ENCODE data around the gene RMC1.

Gene RMC1

DNA sequence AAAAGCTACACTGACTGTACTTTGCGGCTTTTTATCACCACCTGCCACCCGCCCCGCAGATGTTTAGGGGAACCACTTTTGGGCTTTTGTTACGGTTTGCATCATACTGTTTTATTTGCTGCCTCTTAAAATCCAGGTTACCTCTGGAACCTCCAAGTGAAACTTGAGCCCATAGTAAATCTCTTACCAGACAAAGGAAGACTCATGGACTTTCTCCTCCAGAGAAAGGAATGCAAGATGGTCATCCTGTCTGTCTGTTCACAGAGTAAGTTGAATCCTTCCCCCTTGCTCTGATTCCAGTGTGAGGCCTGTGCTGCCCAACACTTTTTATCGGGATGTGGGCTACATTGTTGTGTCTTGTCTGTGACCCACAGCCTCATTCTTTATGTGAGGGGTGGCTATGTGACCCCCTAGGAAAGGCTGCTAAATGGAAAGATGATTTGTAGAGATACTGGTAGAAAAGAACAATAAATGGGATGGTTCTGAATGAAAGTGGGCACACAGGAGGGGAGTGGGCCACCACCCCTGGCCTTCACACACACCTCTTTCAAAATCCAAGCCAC is 23.3 kb downstream of the RMC1 start:
- no peak for DNase-seq (ENCODE audit: low spot score)
- TF ChIP-seq, protein P1, sequence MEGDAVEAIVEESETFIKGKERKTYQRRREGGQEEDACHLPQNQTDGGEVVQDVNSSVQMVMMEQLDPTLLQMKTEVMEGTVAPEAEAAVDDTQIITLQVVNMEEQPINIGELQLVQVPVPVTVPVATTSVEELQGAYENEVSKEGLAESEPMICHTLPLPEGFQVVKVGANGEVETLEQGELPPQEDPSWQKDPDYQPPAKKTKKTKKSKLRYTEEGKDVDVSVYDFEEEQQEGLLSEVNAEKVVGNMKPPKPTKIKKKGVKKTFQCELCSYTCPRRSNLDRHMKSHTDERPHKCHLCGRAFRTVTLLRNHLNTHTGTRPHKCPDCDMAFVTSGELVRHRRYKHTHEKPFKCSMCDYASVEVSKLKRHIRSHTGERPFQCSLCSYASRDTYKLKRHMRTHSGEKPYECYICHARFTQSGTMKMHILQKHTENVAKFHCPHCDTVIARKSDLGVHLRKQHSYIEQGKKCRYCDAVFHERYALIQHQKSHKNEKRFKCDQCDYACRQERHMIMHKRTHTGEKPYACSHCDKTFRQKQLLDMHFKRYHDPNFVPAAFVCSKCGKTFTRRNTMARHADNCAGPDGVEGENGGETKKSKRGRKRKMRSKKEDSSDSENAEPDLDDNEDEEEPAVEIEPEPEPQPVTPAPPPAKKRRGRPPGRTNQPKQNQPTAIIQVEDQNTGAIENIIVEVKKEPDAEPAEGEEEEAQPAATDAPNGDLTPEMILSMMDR (conservative IDR thresholded peaks at IDR 0.05; ENCODE audit: low read depth) = no peak
- no peak overlapping the region for H3K27ac ChIP-seq
- ChIA-PET POLR2A (ENCODE audit: low non-redundant PET) (interaction anchor here (0.8 kb wide), 1 partner anchor 56 kb away, joined by 4 read pairs; no protein-coding TSS in a partner anchor), CTCF (interaction anchor here (1.8 kb wide), 1 partner anchor 11 kb away, joined by 9 read pairs; no protein-coding TSS in a partner anchor)

GRCh38 chr18:23528580-23529472 is 25.5 kb downstream of the RMC1 start:
- CTCF ChIA-PET = no interaction called here
- peak overlapping the region; percentile 56 for H3K27ac ChIP-seq
- TF ChIP-seq, protein P1 (conservative IDR thresholded peaks at IDR 0.05; ENCODE audit: low read depth) = no peak
- no peak for DNase-seq (ENCODE audit: low spot score)
- POLR2A ChIA-PET (ENCODE audit: low non-redundant PET) = no interaction called here

- ChIA-PET POLR2A (ENCODE audit: low non-redundant PET) (no interaction called here), CTCF (no interaction called here)
- DNase-seq (ENCODE audit: low spot score) = peak; percentile 88
- TF ChIP-seq, protein P1 (conservative IDR thresholded peaks at IDR 0.05; ENCODE audit: low read depth) = no peak
- no peak overlapping the region for H3K27ac ChIP-seq
Observed at GRCh38 chr18:23529604-23530003, 26.3 kb downstream of the RMC1 start.

DNA sequence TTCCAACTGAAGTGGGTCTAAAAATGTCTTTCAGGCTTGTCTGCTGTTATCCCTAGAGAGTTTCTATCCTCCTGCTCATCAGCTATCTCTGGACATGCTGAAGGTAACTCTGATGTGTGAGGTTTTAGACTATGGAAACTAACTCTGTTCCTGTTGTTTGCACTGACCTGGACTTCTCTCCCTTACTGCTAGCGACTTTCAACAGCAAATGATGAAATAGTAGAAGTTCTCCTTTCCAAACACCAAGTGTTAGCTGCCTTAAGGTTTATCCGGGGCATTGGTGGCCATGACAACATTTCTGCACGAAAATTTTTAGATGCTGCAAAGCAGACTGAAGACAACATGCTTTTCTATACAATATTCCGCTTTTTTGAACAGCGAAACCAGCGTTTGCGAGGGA is 26.9 kb downstream of the RMC1 start:
- ChIA-PET POLR2A (ENCODE audit: low non-redundant PET) (no interaction called here), CTCF (no interaction called here)
- TF ChIP-seq, protein P1 (conservative IDR thresholded peaks at IDR 0.05; ENCODE audit: low read depth) = no peak
- peak overlapping the region; percentile 35; the same call in 1 of the 2 replicates for H3K27ac ChIP-seq
- no peak for DNase-seq (ENCODE audit: low spot score)

GRCh38 chr18:23531912-23532311 is 28.6 kb downstream of the RMC1 start:
- H3K27ac ChIP-seq = 0 out of 2 replicates have a peak overlapping the region, but pooled peaks have one; percentile 4
- ChIA-PET CTCF (interaction anchor here (0.6 kb wide), 1 partner anchor 718 kb away, joined by 3 read pairs; no protein-coding TSS in a partner anchor), POLR2A (ENCODE audit: low non-redundant PET) (no interaction called here)
- no peak for DNase-seq (ENCODE audit: low spot score)
- TF ChIP-seq, protein P1 (conservative IDR thresholded peaks at IDR 0.05; ENCODE audit: low read depth) = no peak

DNA sequence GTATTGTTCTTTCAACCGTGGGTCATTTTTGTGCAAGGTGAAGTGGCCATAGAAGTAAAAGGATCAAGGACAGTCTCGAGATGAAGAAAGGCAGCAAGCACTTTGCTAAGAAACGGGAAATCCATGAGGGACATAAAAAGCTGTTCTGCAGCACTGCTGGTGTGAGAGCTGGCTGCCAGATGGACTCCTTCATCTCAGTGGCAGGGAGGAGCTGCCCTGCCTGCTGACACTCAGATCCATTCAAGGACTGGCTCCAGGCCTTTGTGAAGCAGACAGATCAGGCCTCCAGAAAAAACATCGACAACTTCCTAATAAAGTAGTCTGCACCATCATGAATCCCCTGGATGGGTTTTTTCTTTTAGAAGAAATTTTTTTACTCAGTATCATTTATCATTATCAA is 29.5 kb downstream of the RMC1 start:
- ChIA-PET POLR2A (ENCODE audit: low non-redundant PET) (no interaction called here), CTCF (no interaction called here)
- TF ChIP-seq, protein P1 (conservative IDR thresholded peaks at IDR 0.05; ENCODE audit: low read depth) = no peak
- no peak for DNase-seq (ENCODE audit: low spot score)
- no peak overlapping the region for H3K27ac ChIP-seq

Measured in RWPE1 (cell line).